Activated T-cell treated with anti-CD3 and anti-CD28 coated beads, Interleukin-2, amount 50 U/mL, for 1 hour (primary cell): ENCODE results near the gene ASIC3.
A peak's percentile ranks its signal among the peaks of the same experiment; 100 is the strongest.

Experiments
- DNase-seq: peaks from one replicate; pipeline ENCODE4 v3.0.0-alpha.2; 2020

The ASIC3 gene

GRCh38 chr7:151087245-151088018 lies 39.1 kb downstream of the ASIC3 start:
- DNase-seq: peak; percentile 59

DNA sequence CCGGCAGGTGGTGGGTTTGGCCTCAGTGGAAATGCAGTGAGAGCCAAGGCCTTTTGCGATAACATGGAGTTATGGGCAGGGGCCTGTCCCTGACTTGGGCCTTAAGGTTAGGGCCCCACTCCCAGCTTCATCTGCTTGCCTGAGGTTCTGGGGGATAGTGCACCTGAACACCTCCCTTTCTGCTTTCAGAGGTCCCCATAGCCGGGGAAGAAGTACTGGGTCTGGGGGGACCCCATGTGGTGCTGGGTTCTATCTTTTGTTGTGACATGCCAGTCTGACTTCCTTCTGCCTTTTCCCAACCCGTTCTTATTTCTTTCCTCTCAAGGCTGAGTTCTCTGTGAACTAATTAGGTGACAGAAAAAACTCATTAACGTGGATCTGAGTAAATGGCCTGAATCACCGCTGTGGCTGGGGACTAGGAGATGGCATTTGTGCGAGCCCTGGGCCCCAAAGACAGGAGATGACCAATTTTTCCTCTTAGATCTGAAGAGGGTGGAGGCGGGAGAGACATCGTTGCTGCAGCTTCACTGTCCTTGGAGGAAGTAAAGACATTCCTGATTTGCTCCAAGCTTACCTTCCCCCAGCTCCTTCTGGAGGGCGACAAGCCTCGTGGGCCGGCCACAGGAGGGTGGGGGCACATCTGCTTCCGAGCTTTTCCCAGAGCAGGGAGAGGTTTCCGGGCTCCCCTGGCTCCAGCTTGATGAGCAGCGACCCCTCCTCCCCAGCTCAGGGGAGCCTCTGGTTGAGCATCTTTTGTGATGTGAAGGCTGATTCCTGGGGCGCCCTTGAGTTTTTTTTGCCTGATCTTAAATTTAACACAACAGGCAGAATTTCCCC lies 39.9 kb downstream of the ASIC3 start:
- DNase-seq: no peak

DNA sequence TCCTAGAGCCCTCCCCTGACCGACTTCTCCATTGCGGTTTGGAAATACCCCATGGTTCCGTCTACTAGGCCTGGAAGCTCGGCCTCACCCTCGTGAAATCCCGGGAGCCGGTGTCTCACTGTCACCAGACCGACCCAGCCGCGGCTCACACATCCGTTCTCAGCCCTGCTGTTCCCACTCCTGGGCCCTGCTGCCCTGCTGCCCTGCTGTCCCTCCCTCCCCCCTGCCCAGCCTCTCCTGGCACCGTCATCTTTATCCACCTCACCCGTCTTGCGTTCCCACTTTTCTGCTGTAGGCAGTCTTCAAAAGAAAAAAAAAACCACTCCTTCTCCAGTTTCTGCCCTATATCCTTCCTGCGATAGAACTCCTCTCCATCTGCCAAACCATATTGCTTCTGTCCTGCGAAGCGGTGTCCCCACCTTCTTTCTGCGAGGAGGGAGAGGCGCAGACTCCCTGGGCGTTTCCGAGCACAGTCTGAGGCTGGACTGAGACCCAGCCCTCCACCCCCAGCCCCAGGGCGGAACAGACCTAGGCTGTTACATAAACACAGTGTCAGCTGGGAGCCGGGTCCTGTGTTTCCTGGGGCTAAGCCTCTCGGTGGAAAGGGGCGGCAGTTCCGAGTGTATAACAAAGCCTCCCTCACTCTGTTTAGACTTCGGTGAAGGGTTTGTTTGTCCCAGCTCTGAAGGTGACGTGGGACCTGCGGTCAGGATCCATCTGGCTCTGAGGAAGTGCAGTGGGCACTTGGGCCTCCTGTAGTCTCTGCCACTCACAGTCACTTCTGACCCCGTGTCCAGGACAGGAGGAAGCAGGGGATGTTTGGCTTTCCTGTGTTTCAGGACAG lies 40.7 kb downstream of the ASIC3 start:
- DNase-seq: no peak

DNA sequence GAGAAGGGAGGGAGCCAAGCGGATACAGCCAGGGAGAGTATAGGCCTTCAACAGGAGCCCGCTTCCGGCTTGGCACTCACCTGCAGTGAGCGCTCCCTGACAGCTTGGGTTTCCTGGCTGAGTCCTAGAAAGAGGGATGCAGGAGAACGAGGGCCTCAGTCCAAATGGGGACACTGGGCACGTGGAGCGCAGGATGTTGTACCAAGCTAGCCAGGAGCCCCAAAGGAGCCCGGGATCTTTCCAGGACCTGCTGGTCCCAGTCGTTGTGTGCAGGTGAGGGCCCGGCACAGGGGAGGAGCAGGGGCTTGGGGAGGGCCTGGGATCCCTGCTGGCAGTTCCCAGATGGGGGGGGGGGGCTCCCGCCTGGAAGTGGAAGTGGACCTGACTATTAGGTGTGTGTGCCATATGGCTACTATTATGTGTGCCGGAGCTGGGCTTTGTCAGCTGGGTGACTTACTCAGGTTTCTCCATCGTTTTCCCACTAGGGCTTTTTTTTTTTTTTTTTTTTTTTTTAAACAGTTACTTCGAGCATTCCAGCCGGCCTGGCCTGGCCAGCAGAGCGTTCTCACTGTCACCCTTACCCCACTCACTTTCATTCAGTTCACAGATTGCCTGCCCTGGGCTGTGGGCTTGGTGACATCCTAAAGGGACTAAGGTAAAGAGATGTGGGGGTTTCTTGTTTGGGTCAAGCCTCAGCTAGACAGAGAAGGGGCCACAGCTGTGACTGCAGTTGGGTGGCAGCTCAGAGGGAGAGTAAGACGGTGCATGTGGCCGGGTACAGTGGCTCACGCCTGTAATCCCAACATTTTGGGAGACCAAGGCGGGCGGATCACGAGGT lies 41.8 kb downstream of the ASIC3 start:
- DNase-seq: no peak

DNA sequence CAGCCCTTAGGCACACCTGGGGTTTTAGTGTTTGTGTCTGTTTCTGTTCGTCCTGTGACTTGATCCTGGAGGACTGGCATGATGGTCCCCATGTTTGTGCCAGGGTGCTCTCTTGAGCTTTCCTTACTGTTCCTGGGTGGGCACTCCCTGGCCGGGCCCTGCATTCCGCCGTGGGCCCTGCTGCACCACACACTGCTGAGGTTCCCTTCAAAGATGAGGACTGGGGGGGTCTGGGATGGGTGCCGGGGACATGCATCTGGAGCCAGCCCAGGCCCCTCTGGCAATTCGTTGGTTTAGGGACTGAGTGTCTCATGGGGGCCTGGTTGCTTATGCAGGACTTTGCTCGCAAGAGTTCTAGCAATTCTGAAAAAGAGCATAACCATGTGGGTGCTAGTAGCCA lies 42.7 kb downstream of the ASIC3 start:
- DNase-seq: no peak

DNA sequence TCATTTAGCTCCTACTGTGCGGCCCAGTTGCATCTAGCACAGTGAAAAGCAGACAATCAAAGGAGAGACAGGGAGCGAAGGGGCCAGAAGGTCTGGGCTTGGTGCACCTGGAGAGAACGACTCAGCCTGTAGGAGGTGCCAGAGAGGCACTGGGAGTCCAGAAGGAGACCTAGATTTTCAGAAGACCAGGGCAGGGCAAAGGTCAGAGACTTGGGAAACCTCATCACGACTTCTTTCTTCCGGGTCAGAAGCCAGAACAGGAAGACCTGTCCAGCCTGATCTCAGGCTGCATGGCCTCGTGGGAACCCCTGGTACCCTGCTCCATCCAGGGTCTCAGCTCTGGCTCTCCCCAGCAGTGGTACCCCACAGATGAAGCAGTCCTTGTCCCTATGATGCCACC lies 43.1 kb downstream of the ASIC3 start:
- DNase-seq: no peak

DNA sequence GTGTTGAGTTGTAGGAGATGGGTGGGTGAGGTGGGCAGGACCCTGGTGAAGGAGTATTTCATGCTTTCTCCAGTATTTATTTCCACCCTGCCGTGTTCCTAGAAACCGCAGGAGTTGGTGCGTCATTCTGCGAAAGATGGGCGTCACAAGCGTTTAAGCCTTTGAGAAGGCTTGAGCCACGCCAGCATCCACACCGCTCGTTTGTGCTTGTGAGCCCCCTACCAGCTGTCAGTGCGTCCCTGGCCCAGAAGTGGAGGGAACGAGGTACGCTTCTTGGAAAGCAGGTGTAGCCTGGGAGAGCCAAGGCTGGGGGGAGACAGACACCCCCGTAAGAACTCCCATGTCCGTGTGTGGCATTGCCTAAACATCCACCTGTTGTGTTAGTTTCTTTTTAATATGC lies 43.7 kb downstream of the ASIC3 start:
- no peak for DNase-seq

- DNase-seq: no peak
Measured at GRCh38 chr7:151093748-151094147, 45.4 kb downstream of the ASIC3 start.

DNA sequence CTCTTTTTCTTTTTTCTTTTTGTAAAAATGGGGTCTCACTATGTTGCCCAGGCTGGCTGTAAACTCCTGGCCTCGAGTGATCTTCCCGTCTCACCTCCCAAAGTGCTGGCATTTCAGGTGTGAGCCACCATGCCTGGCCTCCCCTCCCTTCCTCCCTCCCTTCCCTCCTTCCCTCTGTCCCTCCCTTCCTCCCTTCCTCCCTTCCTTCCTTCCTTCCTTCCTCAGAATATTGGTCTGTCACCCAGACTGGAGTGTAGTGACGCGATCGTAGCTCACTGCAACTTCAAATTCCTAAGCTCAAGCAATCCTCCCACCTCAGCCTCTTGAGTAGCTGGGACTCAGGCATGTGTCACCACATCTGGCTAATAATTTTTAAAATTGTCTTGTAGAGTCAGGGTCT lies 46.3 kb downstream of the ASIC3 start:
- no peak for DNase-seq

DNA sequence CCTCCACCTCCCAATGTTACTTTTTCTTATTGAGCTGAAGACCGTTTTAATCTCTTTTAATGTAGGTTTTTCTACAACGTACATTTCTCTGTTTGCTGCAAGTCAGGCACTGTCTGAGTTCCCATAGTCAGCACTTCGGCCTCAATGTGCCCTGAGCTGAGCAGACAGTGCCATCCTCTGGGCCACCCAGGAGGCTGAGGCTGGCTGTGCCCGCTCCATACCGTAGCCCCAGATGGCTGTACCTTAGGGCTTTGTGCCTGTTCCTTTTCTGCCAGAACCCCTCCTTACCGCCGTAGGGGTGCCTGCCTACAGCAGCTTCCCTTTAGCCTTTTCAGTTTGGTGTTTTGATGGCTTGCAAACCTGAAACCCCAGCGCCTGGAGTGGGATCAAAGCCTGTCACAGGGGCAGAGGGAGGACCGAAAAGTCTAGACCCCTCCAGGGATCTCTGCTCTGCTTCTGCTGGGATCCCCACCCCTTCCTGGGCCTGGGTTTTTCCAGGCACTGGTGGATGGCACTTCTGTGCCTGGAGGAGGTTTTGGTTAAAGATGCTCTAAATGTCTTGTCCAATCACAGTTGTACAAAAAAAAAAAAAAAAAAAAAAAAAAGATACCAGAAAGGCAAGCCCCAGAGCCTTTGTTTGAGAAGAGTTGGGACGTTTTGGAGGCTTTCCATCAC lies 46.9 kb downstream of the ASIC3 start:
- DNase-seq: no peak

GRCh38 chr7:151095828-151096475 lies 47.6 kb downstream of the ASIC3 start:
- no peak for DNase-seq

- DNase-seq: no peak
Measured at GRCh38 chr7:151099486-151100211, 51.3 kb downstream of the ASIC3 start.

DNA sequence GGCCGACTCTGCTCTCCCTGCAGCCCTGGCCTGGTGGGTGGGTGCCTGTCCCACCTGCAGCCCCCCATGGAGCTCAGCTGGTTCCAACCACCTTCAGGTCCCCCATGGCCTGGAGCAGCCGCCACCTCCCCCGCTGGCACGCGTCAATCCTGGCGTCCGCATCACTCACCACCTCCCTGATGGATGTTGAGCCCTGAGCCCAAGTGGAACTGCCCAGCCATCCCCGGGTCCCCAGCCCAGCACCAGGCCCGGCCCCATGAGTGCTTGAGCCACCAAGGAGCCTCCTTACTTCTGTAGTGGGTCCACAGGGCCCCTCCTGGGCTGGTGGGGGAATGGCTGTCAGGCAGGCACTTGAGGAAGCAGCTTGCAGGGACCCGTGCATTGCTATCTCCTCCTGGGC lies 52.6 kb downstream of the ASIC3 start:
- DNase-seq: no peak

- DNase-seq: no peak
Measured at GRCh38 chr7:151101621-151102396, 53.5 kb downstream of the ASIC3 start.
